HG02763 (cell line): ENCODE measurements around the gene RNU1-2.
"Not testable (repeated sequence)": the region's sequence is repeated elsewhere in the genome, so short reads cannot be mapped to it uniquely, and the experiment has no call there.

ENCODE experiments used
- ATAC-seq: cut with Tn5 transposase; IDR thresholded peaks from one replicate; pipeline ENCODE4 v1.9.1; 2021; ENCODE audit warnings: mild to moderate bottlenecking, moderate library complexity; ENCODE audit not compliant: unreplicated experiment

The RNU1-2 gene

DNA sequence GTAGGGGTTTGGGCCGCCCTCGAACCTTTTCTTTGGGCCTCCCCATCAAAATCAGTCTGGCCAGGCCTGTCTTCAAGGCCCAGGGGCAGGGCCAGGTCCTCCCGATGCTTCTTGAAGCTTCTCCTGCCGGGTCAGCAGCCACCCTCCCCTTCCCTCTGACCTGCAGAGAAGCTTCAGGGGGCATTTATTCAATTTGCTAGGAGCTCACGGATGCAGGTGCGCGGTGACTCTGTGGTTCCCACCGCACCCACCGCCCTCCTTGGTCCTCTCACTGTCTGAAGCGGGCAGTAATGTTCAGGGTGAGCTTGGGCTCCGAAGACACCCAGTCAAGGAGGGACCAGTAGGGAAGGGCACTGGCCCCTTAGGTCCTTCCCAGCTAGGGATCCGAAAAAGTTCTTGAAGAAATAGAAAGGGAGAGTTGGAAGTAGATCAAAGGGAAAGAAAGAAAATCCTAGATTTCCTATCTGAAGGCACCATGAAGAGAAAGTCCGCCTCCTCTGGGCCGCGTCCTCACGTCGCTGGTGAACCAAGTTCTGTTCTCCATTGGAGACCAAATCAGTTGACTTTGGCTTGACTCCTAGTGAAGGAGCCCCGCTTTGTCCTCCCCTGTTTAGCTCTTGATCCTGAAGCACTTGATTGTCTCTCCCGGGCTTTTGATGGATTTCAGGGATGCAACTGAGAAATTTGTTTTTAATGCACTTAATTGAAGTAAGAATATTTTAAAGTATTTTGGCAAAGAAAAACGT, 8.7 kb upstream of the RNU1-2 start:
- ATAC-seq = no peak

GRCh38 chr1:16888860-16889816, 6.6 kb upstream of the RNU1-2 start:
- ATAC-seq = no peak

DNA sequence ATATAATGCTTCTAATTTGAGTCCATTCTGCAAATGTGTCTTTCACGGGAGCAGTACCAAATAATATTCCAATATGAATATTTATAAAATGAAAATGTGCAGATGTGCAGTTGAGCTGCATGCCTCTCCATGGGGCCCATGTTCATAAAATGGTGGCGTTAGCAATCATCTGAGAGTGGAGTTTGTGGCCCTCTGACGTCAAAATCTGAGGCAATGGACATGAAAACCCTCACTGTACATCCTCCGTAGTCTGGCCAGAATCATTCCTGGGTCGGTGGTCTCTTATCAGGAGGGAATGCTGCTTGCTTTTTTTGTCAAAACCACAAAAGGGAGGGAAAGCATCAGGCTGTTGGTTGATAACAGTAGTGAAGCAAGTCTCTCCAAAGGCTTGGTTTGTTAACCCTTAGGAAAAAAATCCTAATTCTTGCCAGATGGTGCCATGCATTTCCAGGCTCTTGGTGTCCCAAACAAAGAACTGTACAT, 5.2 kb upstream of the RNU1-2 start:
- not testable (repeated sequence) for ATAC-seq

DNA sequence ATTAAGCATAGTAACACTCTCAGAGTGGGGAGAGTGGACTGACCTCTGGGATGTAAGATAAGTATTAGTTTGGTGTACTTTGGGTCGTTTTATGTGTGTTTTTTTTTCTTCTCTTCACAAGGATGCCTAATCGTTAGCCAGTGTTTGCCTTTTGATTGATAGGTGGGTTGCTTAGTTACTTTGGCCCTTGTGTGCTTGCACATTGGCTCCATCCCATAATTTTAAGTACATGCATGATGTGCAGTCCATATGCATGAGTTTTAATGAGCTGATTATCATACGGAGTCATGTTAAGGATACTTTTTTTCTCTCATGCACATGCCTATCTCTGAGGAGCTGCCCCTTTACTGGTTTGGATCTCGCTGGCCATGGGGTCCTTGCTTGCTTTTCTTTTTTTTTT, 4.7 kb upstream of the RNU1-2 start:
- not testable (repeated sequence) for ATAC-seq

DNA sequence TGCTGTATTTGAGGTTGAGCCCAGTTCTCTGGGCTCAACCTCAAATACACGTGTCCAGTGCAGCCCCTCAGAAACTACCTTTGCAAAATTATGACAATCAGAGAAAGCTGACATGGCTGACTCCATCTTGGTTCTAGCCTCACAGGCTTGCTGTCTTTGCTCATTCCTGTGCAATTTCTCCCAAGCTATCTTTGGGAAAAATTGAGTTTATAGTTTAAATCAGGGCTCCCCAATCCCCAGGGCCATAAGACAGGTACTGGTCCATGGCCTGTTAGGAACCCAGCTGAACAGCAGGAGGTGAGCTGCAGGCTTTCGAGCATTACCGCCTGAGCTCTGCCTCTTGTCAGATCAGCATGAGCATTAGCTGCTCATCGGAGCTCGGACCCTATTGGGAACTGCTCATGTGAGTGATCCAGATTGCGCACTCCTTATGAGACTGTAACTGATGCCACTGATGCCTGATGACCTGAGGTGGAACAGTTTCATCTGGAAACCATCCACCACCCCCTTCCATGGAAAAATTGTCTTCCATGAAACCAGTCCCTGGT, 2.7 kb upstream of the RNU1-2 start:
- ATAC-seq = not testable (repeated sequence)

DNA sequence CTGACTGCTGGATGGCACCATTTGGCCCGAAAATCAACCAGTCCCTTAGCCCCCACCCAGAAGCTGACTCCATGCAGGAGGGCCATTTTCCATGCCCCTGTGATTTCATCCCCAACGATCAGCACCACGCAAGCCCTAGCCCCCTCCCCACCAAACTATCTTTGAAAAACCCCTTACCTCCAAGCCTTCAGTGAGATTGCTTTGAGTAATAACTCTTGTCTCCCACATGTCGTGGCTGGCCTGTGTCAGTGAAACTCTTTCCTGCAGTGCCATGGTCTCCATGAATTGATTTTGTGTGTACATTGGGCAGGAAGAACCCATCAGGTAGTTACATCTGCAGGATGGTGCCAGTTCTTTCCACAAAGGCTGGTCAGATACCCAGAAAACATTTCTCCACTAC, 2.0 kb upstream of the RNU1-2 start:
- not testable (repeated sequence) for ATAC-seq

DNA sequence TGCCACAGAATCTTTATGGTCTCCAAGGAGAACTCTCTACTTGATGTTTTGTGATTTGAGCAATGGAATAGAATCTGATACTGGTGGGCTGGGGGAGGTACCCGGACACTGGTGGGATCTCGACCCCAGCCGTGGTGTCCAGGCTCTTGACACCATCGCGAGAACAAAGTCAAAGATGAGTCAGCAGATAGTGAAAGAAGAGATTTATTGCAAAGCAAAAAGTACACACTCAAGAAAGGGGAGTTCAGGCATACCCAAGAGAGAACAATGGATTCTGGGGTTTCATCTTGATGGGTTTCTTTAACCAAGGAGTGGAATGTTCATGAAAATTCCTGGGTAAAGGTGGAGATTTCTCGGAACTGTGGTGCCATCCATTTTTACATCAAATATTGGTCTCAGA, 1.4 kb upstream of the RNU1-2 start:
- ATAC-seq = not testable (repeated sequence)

GRCh38 chr1:16895233-16895597, 565 bp upstream of the RNU1-2 start:
- not testable (repeated sequence) for ATAC-seq

DNA sequence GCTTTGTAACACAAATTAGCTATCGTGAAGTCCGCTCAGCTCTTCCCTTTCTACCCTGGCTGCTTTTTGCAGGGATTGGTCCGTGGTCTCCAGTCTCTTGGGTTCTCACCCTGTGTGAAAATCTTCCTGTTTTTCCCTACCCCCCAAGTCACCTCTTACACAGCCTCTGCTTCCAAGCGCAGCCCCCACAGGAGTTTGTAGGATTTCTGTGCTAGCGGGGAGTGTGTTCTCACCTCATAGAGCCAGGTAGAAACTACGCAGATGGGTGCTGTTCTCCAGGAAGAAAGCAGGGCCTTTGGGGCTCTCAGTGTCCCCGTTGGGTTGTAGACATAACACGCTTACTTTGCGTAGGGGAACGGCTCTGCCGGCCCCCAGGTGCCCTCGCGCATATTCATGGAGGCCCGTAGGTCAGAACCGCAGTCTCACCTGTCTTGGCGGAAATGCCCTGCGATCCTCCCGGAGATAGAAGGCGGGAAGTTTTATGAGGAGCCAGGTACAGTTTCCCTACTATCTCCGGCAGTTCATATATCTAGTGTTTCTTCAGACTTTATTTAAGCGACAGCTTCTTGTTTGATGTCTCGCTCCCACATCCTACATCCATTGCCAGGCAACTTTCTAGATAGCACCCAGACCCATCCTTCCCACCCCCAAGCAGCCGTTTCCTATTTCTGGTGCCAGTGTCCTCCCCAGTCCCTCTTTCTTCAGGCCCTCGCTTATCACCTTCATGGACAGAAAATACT, 706 bp downstream of the RNU1-2 start:
- ATAC-seq = not testable (repeated sequence)

DNA sequence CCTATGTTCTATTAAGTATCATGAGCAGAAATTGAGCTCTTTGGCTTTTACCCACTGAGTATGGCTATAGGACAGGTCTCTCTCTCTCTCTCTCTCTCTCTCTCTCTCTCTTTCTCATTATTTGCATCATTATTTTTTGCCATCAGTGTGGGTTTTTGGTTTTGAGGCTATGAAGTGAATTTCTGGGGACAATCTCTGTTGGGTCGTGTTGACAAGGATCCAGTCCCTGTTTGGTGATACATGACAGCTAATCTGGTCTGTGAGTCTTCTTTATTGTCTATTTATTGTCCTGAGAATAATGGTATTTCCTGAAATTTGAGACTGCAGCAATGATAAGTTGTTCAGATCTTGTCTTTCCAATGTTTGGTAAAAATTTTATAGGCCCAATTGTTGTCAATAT, 1.9 kb downstream of the RNU1-2 start:
- ATAC-seq = not testable (repeated sequence)

GRCh38 chr1:16898298-16898697, 2.5 kb downstream of the RNU1-2 start:
- not testable (repeated sequence) for ATAC-seq

GRCh38 chr1:16899020-16899419, 3.2 kb downstream of the RNU1-2 start:
- not testable (repeated sequence) for ATAC-seq

- no peak for ATAC-seq
Observed at GRCh38 chr1:16900751-16901150, 5.0 kb downstream of the RNU1-2 start.

GRCh38 chr1:16901371-16901770, 5.6 kb downstream of the RNU1-2 start:
- ATAC-seq = not testable (repeated sequence)

- no peak for ATAC-seq
Observed at GRCh38 chr1:16903054-16903453, 7.3 kb downstream of the RNU1-2 start.

GRCh38 chr1:16903458-16903796, 7.6 kb downstream of the RNU1-2 start:
- no peak for ATAC-seq

DNA sequence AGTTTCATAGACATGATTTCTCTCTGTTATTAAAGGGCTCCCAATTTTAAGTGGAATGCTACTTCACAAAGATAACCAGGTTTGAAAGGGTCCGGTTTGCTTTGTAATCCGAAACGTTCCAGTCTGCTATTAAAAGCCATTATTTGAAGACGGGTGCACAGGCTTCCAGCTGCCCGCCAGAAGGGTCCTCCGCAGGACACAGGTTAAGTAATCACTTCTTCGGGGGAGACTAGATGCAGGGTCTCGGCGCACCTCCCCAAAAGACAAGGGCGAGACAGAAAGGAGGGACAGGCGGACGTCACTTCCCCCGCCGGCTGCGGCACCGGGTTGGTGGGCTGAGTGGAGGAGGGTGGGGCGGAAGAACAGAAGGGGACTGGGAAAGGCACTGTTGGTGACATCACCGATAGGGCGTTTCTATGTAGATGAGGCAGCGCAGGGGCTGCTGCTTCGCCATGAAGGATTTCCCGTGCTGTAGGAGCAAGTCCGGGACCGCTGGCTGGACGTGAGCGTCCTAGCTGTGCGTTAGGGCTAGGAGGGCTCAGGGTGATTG, 8.9 kb downstream of the RNU1-2 start:
- ATAC-seq = peak; percentile 92

DNA sequence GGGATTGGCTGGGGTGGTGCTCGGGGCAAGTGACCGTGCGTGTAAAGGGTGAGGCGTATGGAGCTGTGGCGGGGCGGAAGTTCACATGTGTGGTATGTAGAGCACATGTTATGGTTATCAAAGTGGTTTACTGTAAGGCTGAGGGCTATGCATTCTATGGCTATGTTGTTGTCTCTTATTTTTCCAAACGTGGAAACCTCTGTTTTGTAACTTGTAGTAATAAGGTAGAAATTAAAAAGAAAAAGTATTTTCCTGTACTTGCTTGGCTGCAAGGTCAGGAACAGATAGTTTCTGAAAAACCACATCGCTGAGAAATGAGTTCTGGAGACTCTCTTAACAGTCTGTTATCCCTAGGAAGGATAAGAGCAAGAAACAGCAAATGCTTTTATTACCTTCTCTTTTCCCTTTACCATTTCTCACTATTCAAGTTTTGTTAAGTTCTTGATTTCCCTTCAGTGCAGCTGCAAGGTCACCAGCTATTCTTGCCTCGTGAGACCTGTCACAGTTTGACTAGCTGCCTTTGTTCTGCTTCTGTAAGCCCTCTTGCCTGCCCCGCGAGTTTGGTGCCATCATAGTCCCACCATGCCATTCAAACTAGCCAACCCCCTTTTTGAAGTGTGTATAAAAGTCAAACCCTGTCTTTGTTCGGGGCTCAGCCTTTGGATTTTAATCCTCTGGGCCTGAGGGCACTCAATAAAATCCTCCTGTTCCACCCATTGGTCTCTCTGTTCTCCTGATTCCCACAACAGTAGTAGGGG, 9.5 kb downstream of the RNU1-2 start:
- peak; percentile 64 for ATAC-seq

DNA sequence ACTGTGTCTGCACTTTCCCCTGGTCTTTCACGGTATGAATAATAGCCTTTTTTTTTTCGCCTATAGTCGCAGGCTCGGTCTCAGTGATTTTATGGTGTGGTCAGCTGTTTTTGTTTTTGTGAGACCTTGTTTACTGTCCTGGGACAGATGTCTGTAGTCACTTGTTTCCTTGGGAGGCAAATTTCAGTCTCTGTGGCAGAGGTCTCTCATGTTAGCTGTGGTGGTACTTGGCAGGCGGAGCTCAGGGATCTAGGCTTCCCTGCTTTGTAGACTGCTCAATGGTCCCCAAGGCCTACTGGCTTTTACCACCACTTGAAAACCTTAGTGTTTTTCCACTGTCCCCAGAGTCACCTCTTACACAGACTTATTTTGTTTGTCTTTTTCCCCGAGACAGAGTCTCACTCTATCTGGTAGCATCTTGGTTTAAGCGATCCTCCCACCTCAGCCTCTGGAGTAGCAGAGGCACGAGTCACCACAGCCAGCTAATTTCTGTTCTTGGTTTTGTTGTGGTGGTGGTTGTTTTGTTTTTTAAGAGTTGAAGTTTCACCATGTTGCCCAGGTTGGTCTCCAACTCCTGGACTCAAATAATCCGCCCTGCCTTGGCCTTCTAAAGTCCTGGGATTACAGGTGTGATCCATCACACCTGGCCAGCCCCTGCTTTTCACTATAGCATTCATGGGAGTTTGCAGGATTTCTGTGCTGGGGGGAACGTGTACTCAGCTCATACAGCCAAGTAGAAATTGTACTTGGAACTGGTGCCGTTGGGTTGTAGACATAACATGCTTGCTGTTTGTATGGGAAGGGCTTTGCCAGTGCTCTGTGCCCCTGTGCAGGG, 10.3 kb downstream of the RNU1-2 start:
- ATAC-seq = no peak
